WTC11 (cell line): ENCODE data around the gene SLC26A8.

Experiments
- CTCF ChIP-seq: fragments of 200-600 bp; IDR thresholded peaks from 2 replicates; pipeline ENCODE4 v1.8.0; 2022; ENCODE audit warnings: antibody characterized with exemption
- FOXK1 ChIP-seq: sonication (generic); formaldehyde crosslinking; IDR thresholded peaks from 2 replicates; pipeline ENCODE4 v1.8.0; 2022; ENCODE audit warnings: mild to moderate bottlenecking, moderate library complexity, missing genetic modification reagents

GRCh38 chr6:35903679-35904078 is 120.8 kb downstream of the SLC26A8 start:
- no peak for TF ChIP-seq CTCF
- TF ChIP-seq FOXK1 (CRISPR knock-in tag), result no peak
